ENCODE measurements around the gene ANO8.
"Not testable (repeated sequence)": the region's sequence is repeated elsewhere in the genome, so short reads cannot be mapped to it uniquely, and the experiment has no call there.

Gene ANO8

GRCh38 chr19:17285415-17286135 lies 49.1 kb downstream of the ANO8 start:
- DNase-seq, result no peak

DNA sequence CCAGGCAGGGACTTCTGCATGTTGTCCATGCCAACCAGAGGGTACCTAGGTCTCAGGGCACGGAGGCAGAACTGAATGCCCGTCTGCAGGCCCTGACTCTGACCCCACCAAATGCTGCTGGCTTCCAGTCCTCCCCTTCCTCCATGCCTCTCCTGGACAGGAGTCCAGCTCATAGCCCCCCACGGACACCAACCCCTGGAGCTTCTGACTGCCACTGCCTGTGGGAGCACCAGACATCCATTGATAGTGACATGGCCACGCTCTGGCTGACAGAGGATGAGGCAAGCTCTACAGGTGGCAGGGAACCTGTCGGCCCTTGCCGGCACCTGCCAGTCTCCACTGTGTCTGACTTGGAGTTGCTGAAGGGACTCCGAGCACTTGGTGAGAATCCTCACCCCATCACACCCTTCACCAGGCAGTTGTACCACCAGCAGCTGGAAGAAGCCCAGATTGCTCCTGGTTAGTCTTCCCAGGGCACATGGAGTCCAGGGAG lies 51.1 kb downstream of the ANO8 start:
- DNase-seq, result no peak

DNA sequence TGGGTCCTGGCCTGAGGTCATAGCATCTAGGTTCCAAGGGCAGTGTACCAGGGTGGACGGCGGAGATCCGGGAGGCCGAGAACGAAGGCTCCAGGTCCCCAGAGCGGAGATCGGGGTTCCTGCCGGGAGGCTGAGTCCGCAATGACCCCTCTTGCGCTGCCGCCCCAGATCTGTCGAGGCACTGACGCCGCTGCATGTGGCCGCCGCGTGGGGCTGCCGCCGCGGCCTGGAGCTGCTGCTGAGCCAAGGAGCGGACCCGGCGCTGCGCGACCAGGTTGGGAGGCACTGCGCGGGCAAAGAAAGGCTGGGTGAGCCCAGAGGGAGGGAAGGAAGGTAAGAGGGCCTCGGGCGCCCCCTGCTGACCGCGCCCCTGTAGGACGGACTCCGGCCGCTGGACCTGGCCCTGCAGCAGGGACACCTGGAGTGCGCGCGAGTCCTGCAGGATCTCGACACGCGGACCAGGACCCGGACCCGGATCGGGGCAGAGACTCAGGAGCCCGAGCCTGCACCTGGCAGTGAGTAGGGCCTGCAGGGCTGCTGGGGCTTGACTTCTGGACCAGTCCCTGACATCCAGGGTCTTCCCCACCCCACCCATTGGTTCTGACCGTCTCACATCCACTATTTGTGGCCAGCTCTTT lies 52.0 kb downstream of the ANO8 start:
- DNase-seq, result peak; percentile 70

DNA sequence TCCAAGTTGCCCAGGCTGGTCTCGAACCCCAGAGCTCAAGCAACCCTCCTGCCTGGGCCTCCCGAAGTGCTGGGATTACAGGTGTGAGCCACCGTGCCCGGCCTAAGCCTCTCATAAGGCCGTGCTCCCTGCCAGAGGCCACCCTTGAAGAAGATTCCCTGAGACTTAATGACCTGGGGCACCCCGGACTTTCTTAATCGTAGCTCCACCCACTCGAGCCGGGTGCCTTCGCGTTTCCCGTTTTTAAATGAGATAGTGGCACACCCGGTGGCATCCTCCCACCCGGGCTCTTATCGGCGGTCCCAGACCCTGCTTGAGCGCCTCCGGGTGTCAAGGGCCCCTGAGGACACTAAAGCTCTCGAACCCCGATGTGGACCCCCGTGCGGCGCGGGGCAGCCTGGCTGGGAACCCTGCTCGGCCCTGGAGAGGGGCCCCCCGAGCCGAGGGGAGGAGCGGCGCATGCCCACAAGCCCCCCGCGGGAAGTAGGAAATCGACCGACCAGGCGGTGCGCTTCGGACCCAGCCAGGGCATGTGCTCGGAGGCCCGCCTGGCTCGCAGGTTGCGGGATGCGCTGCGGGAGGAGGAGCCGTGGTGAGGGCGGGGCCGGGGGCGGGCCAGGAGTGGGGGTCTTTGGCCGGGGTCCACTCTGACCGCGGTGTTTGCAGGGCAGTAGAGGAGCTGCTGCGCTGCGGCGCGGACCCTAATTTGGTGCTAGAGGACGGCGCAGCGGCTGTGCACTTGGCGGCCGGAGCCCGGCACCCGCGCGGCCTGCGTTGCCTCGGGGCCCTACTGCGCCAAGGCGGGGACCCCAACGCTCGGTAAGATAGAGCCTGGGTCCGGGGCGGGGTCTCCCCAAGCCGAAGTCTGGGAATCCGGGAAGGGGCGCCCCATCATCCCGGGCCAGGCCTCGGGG lies 53.0 kb downstream of the ANO8 start, which contains the start of gene ANKLE1:
ANKLE1 (plus strand) TSS at position 511 of the 914 bp plus-strand sequence; CDS start at position 531, 20 bp downstream.
- DNase-seq, result peak; percentile 17

- DNase-seq, result no peak
These were observed 55.2 kb downstream of the ANO8 start for GRCh38 chr19:17279436-17279835.

DNA sequence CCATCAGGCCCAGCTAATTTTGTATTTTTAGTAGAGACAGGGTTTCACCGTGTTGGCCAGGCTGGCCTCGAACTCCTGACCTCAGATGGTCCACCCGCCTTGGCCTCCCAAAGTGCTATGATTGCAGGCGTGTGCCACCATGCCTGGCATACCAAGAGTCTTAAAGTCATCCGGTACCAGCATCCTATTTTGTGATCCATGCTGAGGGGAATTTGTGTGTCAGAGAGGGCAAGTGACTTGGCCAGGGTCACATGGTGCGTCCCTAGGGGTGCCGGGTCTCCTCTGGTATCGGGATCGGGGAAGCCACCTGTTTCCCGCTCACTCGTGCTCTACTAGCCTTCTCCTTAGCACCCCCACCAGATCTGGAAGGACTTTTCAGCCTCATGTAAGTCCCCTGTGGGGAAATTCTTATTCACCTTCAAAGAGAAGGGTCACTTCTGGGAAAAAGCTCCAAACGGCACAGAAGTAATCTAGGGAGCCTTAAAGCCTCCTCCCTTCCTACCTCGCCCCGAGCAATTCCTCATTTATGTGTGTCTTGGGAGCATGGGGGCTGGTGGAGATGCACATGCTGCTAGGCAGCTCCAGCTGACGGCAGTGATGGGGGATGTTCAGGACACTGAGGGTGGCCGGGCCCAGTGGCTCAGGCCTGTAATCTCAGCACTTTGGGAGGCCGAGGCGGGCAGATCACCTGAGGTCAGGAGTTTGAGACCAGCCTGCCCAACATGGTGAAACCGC lies 59.0 kb downstream of the ANO8 start:
- no peak for DNase-seq

- not testable (repeated sequence) for DNase-seq
These were observed 59.8 kb downstream of the ANO8 start for GRCh38 chr19:17274892-17275291.
